ENCODE data around the gene CDH13.

CDH13 gene

DNA sequence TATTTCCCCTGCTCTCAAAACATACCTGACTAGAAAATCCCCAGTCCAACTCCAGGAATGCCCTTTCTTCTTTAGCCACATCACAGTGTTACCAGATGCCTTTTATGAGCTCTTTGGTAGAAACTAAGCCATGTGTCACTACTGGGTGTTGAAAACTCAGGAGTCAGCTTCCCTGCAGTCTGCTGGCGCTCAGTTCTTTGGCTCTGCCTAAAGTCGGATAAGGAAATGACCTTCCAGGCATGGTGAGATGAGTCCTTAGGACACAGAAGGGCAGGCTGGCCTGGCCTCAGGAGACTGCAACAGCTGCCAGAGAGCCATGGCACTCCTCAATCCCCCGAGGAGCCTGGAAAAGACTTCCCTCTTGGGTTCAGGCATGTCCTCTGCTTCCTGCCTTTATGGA is 89.1 kb downstream of the CDH13 start:
- Histone ChIP-seq H3K4me3 (ENCODE audit: low read depth, low read length) (no peak overlapping the region), H3K9me3 (ENCODE audit: control insufficient read depth, insufficient read depth, low read depth, low read length) (no peaks in the 10 kb centered on the region), H3K27ac (ENCODE audit: low read depth, low read length) (no peak overlapping the region), H3K27me3 (ENCODE audit: control insufficient read depth, insufficient read depth, low read length) (no peaks in the 10 kb centered on the region), H3K4me1 (ENCODE audit: control insufficient read depth, insufficient read depth, low read length) (peaks cover 5% of the 10 kb centered on the region; the same call in 1 of the 2 replicates), H3K36me3 (ENCODE audit: control insufficient read depth, insufficient read depth, low read length) (no peaks in the 10 kb centered on the region), H3K9ac (ENCODE audit: low read length) (no peak overlapping the region)

- Histone ChIP-seq H3K9me3 (ENCODE audit: control insufficient read depth, insufficient read depth, low read depth, low read length) (no peaks in the 10 kb centered on the region), H3K27ac (ENCODE audit: low read depth, low read length) (no peak overlapping the region)
Measured at GRCh38 chr16:82716361-82716855, 89.6 kb downstream of the CDH13 start.

DNA sequence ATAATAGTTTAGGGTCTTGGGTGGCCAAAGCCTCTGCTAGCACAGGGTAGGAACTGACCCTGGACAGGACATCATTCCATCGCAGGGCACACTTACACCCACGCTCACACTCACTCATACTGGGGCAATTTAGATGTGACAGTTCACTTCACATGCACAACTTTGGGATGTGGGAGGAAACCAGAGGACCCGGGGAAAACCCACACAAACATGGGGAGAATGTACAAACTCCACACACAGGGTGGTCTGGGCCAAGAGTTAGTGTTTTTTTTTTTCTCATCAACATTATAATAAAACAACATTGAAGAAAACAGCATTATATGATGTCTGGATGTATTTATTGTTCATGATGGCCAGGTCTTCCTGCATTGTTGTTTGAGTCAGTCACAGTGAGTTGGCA is 93.6 kb downstream of the CDH13 start:
- H3K9ac ChIP-seq (ENCODE audit: low read length), result no peak overlapping the region
- H3K4me3 ChIP-seq (ENCODE audit: low read depth, low read length), result no peak overlapping the region
- no peaks in the 10 kb centered on the region for H3K27me3 ChIP-seq (ENCODE audit: control insufficient read depth, insufficient read depth, low read length)
- no peaks in the 10 kb centered on the region for H3K36me3 ChIP-seq (ENCODE audit: control insufficient read depth, insufficient read depth, low read length)
- no peak overlapping the region for H3K27ac ChIP-seq (ENCODE audit: low read depth, low read length)
- H3K9me3 ChIP-seq (ENCODE audit: control insufficient read depth, insufficient read depth, low read depth, low read length), result no peaks in the 10 kb centered on the region
- H3K4me1 ChIP-seq (ENCODE audit: control insufficient read depth, insufficient read depth, low read length), result peaks cover 5% of the 10 kb centered on the region; the same call in 1 of the 2 replicates

More at GRCh38 chr16:82716361-82716855, 89.6 kb downstream of the CDH13 start:
- peaks cover 5% of the 10 kb centered on the region; the same call in 1 of the 2 replicates for H3K4me1 ChIP-seq (ENCODE audit: control insufficient read depth, insufficient read depth, low read length)
- H3K4me3 ChIP-seq (ENCODE audit: low read depth, low read length), result no peak overlapping the region
- no peaks in the 10 kb centered on the region for H3K36me3 ChIP-seq (ENCODE audit: control insufficient read depth, insufficient read depth, low read length)
- H3K27me3 ChIP-seq (ENCODE audit: control insufficient read depth, insufficient read depth, low read length), result no peaks in the 10 kb centered on the region
- H3K9ac ChIP-seq (ENCODE audit: low read length), result no peak overlapping the region

DNA sequence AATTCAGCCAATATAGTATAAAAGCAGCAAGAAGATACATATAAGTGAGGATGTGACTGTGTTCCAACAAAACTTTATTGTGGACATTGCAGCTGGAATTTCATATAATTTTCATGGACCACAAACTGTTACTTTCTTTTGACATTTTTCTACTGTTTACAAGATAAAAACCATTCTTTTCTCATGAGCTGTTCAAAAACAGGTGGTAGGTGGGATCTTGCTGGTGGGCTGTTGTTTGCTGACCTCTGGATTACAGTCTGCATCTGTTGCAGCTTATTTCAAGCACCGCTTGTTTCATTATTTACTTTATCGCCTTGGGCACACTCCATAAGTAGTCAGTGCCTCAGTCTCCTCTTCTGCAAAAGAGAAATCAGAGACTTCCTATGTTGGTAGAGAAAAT is 99.5 kb downstream of the CDH13 start:
- Histone ChIP-seq H3K4me3 (ENCODE audit: low read depth, low read length) (no peak overlapping the region), H3K27ac (ENCODE audit: low read depth, low read length) (no peak overlapping the region), H3K9me3 (ENCODE audit: control insufficient read depth, insufficient read depth, low read depth, low read length) (peaks cover 3% of the 10 kb centered on the region; the same call in 1 of the 2 replicates), H3K4me1 (ENCODE audit: control insufficient read depth, insufficient read depth, low read length) (no peaks in the 10 kb centered on the region), H3K36me3 (ENCODE audit: control insufficient read depth, insufficient read depth, low read length) (no peaks in the 10 kb centered on the region), H3K27me3 (ENCODE audit: control insufficient read depth, insufficient read depth, low read length) (no peaks in the 10 kb centered on the region), H3K9ac (ENCODE audit: low read length) (no peak overlapping the region)

- H3K4me1 ChIP-seq (ENCODE audit: control insufficient read depth, insufficient read depth, low read length), result no peaks in the 10 kb centered on the region
- H3K36me3 ChIP-seq (ENCODE audit: control insufficient read depth, insufficient read depth, low read length), result no peaks in the 10 kb centered on the region
- no peak overlapping the region for H3K4me3 ChIP-seq (ENCODE audit: low read depth, low read length)
- no peaks in the 10 kb centered on the region for H3K27me3 ChIP-seq (ENCODE audit: control insufficient read depth, insufficient read depth, low read length)
- H3K9me3 ChIP-seq (ENCODE audit: control insufficient read depth, insufficient read depth, low read depth, low read length), result peaks cover 3% of the 10 kb centered on the region; the same call in 1 of the 2 replicates
- H3K9ac ChIP-seq (ENCODE audit: low read length), result no peak overlapping the region
- no peak overlapping the region for H3K27ac ChIP-seq (ENCODE audit: low read depth, low read length)
Measured at GRCh38 chr16:82728901-82729300, 102.1 kb downstream of the CDH13 start.

DNA sequence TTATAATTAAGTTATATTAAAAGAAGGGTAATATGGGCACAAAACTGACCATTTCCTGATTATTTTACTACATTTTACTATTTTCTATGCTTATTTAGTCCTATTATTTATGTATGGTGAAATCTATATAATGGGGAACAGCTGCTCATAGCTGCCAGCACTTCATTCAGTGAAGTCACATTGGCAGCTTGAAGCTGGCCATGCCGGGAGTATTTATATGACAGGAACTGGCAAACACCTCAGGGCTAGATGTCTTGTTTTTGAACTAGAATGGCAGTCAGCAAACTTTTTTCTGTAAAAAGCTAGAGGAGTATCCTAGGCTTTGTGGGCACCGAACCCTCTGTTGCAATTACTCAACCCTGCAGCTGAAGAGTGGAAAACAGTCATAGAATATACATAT is 104.1 kb downstream of the CDH13 start:
- no peak overlapping the region for H3K9ac ChIP-seq (ENCODE audit: low read length)
- no peaks in the 10 kb centered on the region for H3K36me3 ChIP-seq (ENCODE audit: control insufficient read depth, insufficient read depth, low read length)
- no peaks in the 10 kb centered on the region for H3K4me1 ChIP-seq (ENCODE audit: control insufficient read depth, insufficient read depth, low read length)
- no peaks in the 10 kb centered on the region for H3K27me3 ChIP-seq (ENCODE audit: control insufficient read depth, insufficient read depth, low read length)
- peaks cover 3% of the 10 kb centered on the region; the same call in 1 of the 2 replicates for H3K9me3 ChIP-seq (ENCODE audit: control insufficient read depth, insufficient read depth, low read depth, low read length)
- no peak overlapping the region for H3K27ac ChIP-seq (ENCODE audit: low read depth, low read length)
- H3K4me3 ChIP-seq (ENCODE audit: low read depth, low read length), result no peak overlapping the region

DNA sequence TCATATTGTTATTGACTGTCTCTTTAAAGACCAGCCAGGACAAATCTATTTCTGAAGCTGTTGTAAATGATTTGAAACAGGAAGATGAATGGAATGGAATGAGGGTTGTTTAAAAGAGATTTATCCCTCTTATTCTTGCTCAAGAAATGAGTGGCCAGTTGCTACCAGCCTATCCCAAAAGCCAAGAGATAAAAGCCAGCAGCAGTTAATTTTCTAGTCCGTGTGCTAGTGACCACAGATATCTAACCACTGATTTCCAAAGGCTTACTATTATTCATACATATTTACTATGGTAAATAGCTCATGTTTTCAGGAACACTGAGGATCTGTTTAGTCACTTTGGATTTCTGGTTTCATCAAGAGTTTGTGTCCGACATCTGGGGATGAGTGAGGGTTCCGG is 105.7 kb downstream of the CDH13 start:
- Histone ChIP-seq H3K9me3 (ENCODE audit: control insufficient read depth, insufficient read depth, low read depth, low read length) (peaks cover 3% of the 10 kb centered on the region; the same call in 1 of the 2 replicates), H3K27me3 (ENCODE audit: control insufficient read depth, insufficient read depth, low read length) (no peaks in the 10 kb centered on the region), H3K4me3 (ENCODE audit: low read depth, low read length) (no peak overlapping the region), H3K36me3 (ENCODE audit: control insufficient read depth, insufficient read depth, low read length) (no peaks in the 10 kb centered on the region), H3K4me1 (ENCODE audit: control insufficient read depth, insufficient read depth, low read length) (no peaks in the 10 kb centered on the region), H3K9ac (ENCODE audit: low read length) (no peak overlapping the region), H3K27ac (ENCODE audit: low read depth, low read length) (no peak overlapping the region)

DNA sequence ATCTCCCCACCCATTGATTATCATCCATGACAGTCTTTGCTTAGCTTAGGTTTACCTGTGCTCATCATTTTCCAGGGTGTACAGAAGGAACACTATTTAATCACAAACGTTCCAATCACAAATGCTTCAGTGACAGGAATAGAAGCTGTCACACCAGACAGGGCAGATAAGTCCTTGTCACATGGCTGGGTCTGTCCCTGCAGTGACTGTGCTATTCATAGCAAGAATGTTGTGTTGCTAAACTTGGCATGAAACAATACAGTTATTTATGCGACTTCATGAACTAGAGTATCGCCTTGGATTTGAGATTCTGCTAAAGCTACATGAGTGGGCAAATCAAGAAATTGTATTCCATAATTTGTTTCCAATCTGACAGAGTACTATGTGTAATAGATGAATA is 108.4 kb downstream of the CDH13 start:
- no peak overlapping the region for H3K27ac ChIP-seq (ENCODE audit: low read depth, low read length)
- no peak overlapping the region for H3K9ac ChIP-seq (ENCODE audit: low read length)
- H3K4me3 ChIP-seq (ENCODE audit: low read depth, low read length), result no peak overlapping the region

GRCh38 chr16:82735673-82736091 is 108.9 kb downstream of the CDH13 start:
- Histone ChIP-seq H3K27ac (ENCODE audit: low read depth, low read length) (no peak overlapping the region), H3K9ac (ENCODE audit: low read length) (no peak overlapping the region), H3K9me3 (ENCODE audit: control insufficient read depth, insufficient read depth, low read depth, low read length) (0 out of 2 replicates have a peak, but pooled peaks cover 2% of the 10 kb centered on the region), H3K36me3 (ENCODE audit: control insufficient read depth, insufficient read depth, low read length) (no peaks in the 10 kb centered on the region), H3K27me3 (ENCODE audit: control insufficient read depth, insufficient read depth, low read length) (no peaks in the 10 kb centered on the region), H3K4me3 (ENCODE audit: low read depth, low read length) (no peak overlapping the region), H3K4me1 (ENCODE audit: control insufficient read depth, insufficient read depth, low read length) (no peaks in the 10 kb centered on the region)

More for the DNA sequence above, 108.4 kb downstream of the CDH13 start:
- Histone ChIP-seq H3K27me3 (ENCODE audit: control insufficient read depth, insufficient read depth, low read length) (no peaks in the 10 kb centered on the region), H3K36me3 (ENCODE audit: control insufficient read depth, insufficient read depth, low read length) (no peaks in the 10 kb centered on the region), H3K9me3 (ENCODE audit: control insufficient read depth, insufficient read depth, low read depth, low read length) (no peaks in the 10 kb centered on the region), H3K4me1 (ENCODE audit: control insufficient read depth, insufficient read depth, low read length) (no peaks in the 10 kb centered on the region)

DNA sequence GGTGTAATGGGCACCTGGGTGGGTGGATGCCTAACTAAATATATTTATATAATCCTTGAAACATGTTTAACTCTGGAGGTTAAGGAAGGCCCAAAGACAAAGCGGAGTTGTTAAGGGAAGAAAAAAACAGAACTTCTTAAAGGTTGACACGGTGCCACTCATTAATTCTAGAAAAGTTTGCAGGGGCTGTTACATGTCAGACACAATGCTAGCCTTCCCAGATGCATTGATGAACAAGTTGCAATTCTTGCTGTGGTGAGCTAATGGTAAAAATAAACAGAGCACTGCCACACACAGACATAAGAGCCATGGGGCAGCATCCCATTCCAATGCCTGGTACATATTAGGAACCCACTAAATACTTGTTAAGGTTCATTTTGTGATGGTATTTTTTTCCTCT is 109.5 kb downstream of the CDH13 start:
- no peak overlapping the region for H3K4me3 ChIP-seq (ENCODE audit: low read depth, low read length)
- no peaks in the 10 kb centered on the region for H3K36me3 ChIP-seq (ENCODE audit: control insufficient read depth, insufficient read depth, low read length)

DNA sequence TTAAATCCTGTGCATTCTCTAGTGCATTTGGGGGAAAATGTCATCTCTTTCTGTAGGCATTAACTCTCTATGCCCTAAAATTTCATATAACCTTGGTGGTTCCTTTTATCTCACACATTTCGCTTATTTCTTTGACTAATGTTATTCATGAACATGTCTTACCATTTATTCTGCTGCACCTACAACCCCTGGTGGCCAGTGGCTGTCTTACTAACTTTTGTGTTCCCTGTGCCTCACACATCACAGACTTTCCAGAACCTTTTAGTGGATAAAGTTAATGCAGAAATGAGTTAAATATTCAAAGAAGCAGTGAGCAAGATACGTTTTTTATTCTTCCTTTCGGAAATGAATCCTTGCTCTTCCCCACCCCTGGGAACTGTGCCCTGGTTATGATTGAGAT is 111.9 kb downstream of the CDH13 start:
- Histone ChIP-seq H3K27me3 (ENCODE audit: control insufficient read depth, insufficient read depth, low read length) (no peaks in the 10 kb centered on the region), H3K4me1 (ENCODE audit: control insufficient read depth, insufficient read depth, low read length) (no peaks in the 10 kb centered on the region), H3K27ac (ENCODE audit: low read depth, low read length) (no peak overlapping the region), H3K36me3 (ENCODE audit: control insufficient read depth, insufficient read depth, low read length) (no peaks in the 10 kb centered on the region), H3K9me3 (ENCODE audit: control insufficient read depth, insufficient read depth, low read depth, low read length) (0 out of 2 replicates have a peak, but pooled peaks cover 2% of the 10 kb centered on the region), H3K4me3 (ENCODE audit: low read depth, low read length) (no peak overlapping the region), H3K9ac (ENCODE audit: low read length) (no peak overlapping the region)

More for the DNA sequence above, 109.5 kb downstream of the CDH13 start:
- no peaks in the 10 kb centered on the region for H3K4me1 ChIP-seq (ENCODE audit: control insufficient read depth, insufficient read depth, low read length)
- 0 out of 2 replicates have a peak, but pooled peaks cover 2% of the 10 kb centered on the region for H3K9me3 ChIP-seq (ENCODE audit: control insufficient read depth, insufficient read depth, low read depth, low read length)
- H3K27ac ChIP-seq (ENCODE audit: low read depth, low read length), result no peak overlapping the region
- H3K27me3 ChIP-seq (ENCODE audit: control insufficient read depth, insufficient read depth, low read length), result no peaks in the 10 kb centered on the region
- H3K9ac ChIP-seq (ENCODE audit: low read length), result no peak overlapping the region
